ENCODE data around the gene DNLZ. TPM values are rescaled to one million over a fixed set of nuclear protein-coding genes. Genes with fewer than 3 reads are reported as not detected.

The DNLZ gene
- total and polyA plus RNA-seq, 2 of the 4 experiments (the other 2 are of a cell fraction) = 2.0 to 11.4 TPM

GRCh38 chr9:136411378-136411777 is 47.8 kb upstream of the DNLZ start:
- 61% methylated on average over 3 of the region's 4 CpGs; no CpG with 5 or more reads in 1 of the 2 experiments for WGBS, 2 experiments (ENCODE audit: extremely low coverage in 2 of 2, insufficient read length in 1 of 2)
- peak overlapping the region; percentile 81 for H3K9ac ChIP-seq (ENCODE audit: low read depth, low read length)
- no peaks in the 10 kb centered on the region for H3K9me3 ChIP-seq (ENCODE audit: control insufficient read depth, insufficient read depth, low read length)
- peak overlapping the region; percentile 85 for H3K27ac ChIP-seq (ENCODE audit: insufficient read depth, low read length)
- no peak overlapping the region for H4K5ac ChIP-seq (ENCODE audit: low read depth, low read length)
- peaks cover 12% of the 10 kb centered on the region for H3K4me1 ChIP-seq (ENCODE audit: control insufficient read depth, insufficient read depth, low read length)
- intact Hi-C loops (cut with micrococcal nuclease) (no loop called here), dilution Hi-C loops (cut with HindIII; ENCODE audit: low sequenced_read_pairs, unreplicated experiment) (no loop called here), in situ Hi-C loops (cut with MboI; ENCODE audit: low sequenced_read_pairs) (no loop called here)
- no peak for DNase-seq
- H3K36me3 ChIP-seq (ENCODE audit: control insufficient read depth, insufficient read depth, low read length) = peaks cover 46% of the 10 kb centered on the region
- no peak for ATAC-seq (ENCODE audit: low read depth)
- peaks cover 13% of the 10 kb centered on the region; the same call in 1 of the 2 replicates for H3K9me1 ChIP-seq (ENCODE audit: insufficient read depth, low read length)
- H3K56ac ChIP-seq (ENCODE audit: extremely low read depth, insufficient read depth, low read length) = peak overlapping the region; percentile 34; the same call in 1 of the 2 replicates
- H3K23ac ChIP-seq (ENCODE audit: low read depth, low read length) = peak overlapping the region; percentile 72; the same call in 1 of the 2 replicates
- H2BK15ac ChIP-seq (ENCODE audit: low read depth, low read length) = no peak overlapping the region
- H4K91ac ChIP-seq (ENCODE audit: insufficient read depth, low read depth, low read length) = no peak overlapping the region
- H2AK9ac ChIP-seq (replicated peaks; ENCODE audit: low read depth, low read length, poor library complexity) = peak overlapping the region; percentile 98
- H3K79me1 ChIP-seq (ENCODE audit: low read depth in 1 of 2, low read length in 2 of 2) = peaks cover 19 to 71% of the 10 kb centered on the region in 2 experiments
- no peak overlapping the region for H2BK120ac ChIP-seq (ENCODE audit: low read depth, low read length)
- peak overlapping the region; percentile 100 for H3K4me2 ChIP-seq (ENCODE audit: low read depth, low read length)
- peak overlapping the region; percentile 88 for H3K4me3 ChIP-seq (ENCODE audit: insufficient read depth, low read depth, low read length)
- no peak overlapping the region for H2BK20ac ChIP-seq (ENCODE audit: low read depth, low read length)
- peak overlapping the region; percentile 70; the same call in 1 of the 2 replicates for H2AK5ac ChIP-seq (ENCODE audit: low read depth, low read length)
- TSS peak; percentile 55 for BruUV-seq (replicated peaks)
- H3K4ac ChIP-seq (ENCODE audit: low read depth, low read length) = no peak overlapping the region
- no peak overlapping the region for H3K14ac ChIP-seq (replicated peaks; ENCODE audit: low read depth, low read length)
- H3K18ac ChIP-seq (ENCODE audit: low read depth, low read length) = no peak overlapping the region
- no peak overlapping the region for H2BK5ac ChIP-seq (ENCODE audit: low read depth, low read length, poor library complexity, severe bottlenecking)
- POLR2A ChIA-PET (ENCODE audit: unreplicated experiment) = no interaction called here
- CTCF ChIA-PET = no interaction called here
- no peaks in the 10 kb centered on the region for H3K27me3 ChIP-seq (ENCODE audit: control insufficient read depth, insufficient read depth, low read length)
- H4K8ac ChIP-seq (ENCODE audit: low read depth in 2 of 2, low read length in 2 of 2) = no peak overlapping the region; a peak in 1 of 4 replicates
- TF ChIP-seq CHD1 (IDR thresholded peaks at IDR 0.05; ENCODE audit: low read depth, low read length) = no peak
- peaks cover 36% of the 10 kb centered on the region for H4K20me1 ChIP-seq (ENCODE audit: insufficient read depth, low read length)
- peak overlapping the region; percentile 8 for H2AFZ ChIP-seq (replicated peaks; ENCODE audit: low read length, poor library complexity)
